ENCODE results near the gene IGF1R.

The IGF1R gene

GRCh38 chr15:98909968-98910885 is 261.9 kb downstream of the IGF1R start:
- DNase-seq (ENCODE audit: low read depth in 2 of 2) = no peak

GRCh38 chr15:98914626-98915025 is 266.3 kb downstream of the IGF1R start:
- DNase-seq (ENCODE audit: low read depth in 2 of 2) = no peak

GRCh38 chr15:98916826-98917225 is 268.5 kb downstream of the IGF1R start:
- no peak for DNase-seq (ENCODE audit: low read depth in 2 of 2)

GRCh38 chr15:98917417-98917816 is 269.1 kb downstream of the IGF1R start:
- no peak for DNase-seq (ENCODE audit: low read depth in 2 of 2)

GRCh38 chr15:98920091-98920880 is 271.9 kb downstream of the IGF1R start:
- no peak for DNase-seq (ENCODE audit: low read depth in 2 of 2)

GRCh38 chr15:98923171-98923570 is 274.8 kb downstream of the IGF1R start:
- no peak for DNase-seq (ENCODE audit: low read depth in 2 of 2)

GRCh38 chr15:98923579-98923978 is 275.2 kb downstream of the IGF1R start:
- DNase-seq (ENCODE audit: low read depth in 2 of 2) = no peak

- DNase-seq (ENCODE audit: low read depth in 2 of 2) = no peak
Observed at GRCh38 chr15:98924401-98925049, 276.2 kb downstream of the IGF1R start.

- no peak for DNase-seq (ENCODE audit: low read depth in 2 of 2)
Observed at GRCh38 chr15:98926236-98926635, 277.9 kb downstream of the IGF1R start.

GRCh38 chr15:98927022-98927421 is 278.7 kb downstream of the IGF1R start:
- DNase-seq (ENCODE audit: low read depth in 2 of 2) = no peak

- DNase-seq (ENCODE audit: low read depth in 2 of 2) = no peak
Observed at GRCh38 chr15:98927996-98928395, 279.7 kb downstream of the IGF1R start.

GRCh38 chr15:98930576-98930975 is 282.2 kb downstream of the IGF1R start:
- DNase-seq (ENCODE audit: low read depth in 2 of 2) = no peak

GRCh38 chr15:98931004-98931403 is 282.7 kb downstream of the IGF1R start:
- no peak for DNase-seq (ENCODE audit: low read depth in 2 of 2)

GRCh38 chr15:98933406-98933805 is 285.1 kb downstream of the IGF1R start:
- no peak for DNase-seq (ENCODE audit: low read depth in 2 of 2)

GRCh38 chr15:98935736-98936135 is 287.4 kb downstream of the IGF1R start:
- DNase-seq (ENCODE audit: low read depth in 2 of 2) = no peak

GRCh38 chr15:98937413-98938104 is 289.2 kb downstream of the IGF1R start:
- DNase-seq (ENCODE audit: low read depth in 2 of 2) = no peak

- DNase-seq (ENCODE audit: low read depth in 2 of 2) = no peak
Observed at GRCh38 chr15:98938105-98938417, 289.7 kb downstream of the IGF1R start.

- no peak for DNase-seq (ENCODE audit: low read depth in 2 of 2)
Observed at GRCh38 chr15:98938799-98939198, 290.5 kb downstream of the IGF1R start.

- no peak for DNase-seq (ENCODE audit: low read depth in 2 of 2)
Observed at GRCh38 chr15:98939311-98940080, 291.2 kb downstream of the IGF1R start.

GRCh38 chr15:98941595-98942255 is 293.4 kb downstream of the IGF1R start:
- DNase-seq (ENCODE audit: low read depth in 2 of 2) = no peak

- DNase-seq (ENCODE audit: low read depth in 2 of 2) = no peak
Observed at GRCh38 chr15:98942431-98942830, 294.1 kb downstream of the IGF1R start.
